Dendritic cell treated with granulocyte-macrophage colony-stimulating factor and Interleukin-4, amounts not matched to agents 40 ng/mL and 50 ng/mL, for 4 days (primary cell): Measurements from ENCODE around the gene CCDC102A.

Experiments
- H3K27ac Mint-ChIP-seq: one replicate; pipeline ENCODE4 v1.8.0; 2022; ENCODE audit warnings: mild to moderate bottlenecking, mixed read lengths
- H3K27me3 Mint-ChIP-seq: one replicate; pipeline ENCODE4 v1.8.0; 2022; ENCODE audit warnings: mild to moderate bottlenecking, mixed read lengths
- H3K36me3 Mint-ChIP-seq: one replicate; pipeline ENCODE4 v1.8.0; 2022; ENCODE audit warnings: low read depth, mixed read lengths
- H3K4me1 Mint-ChIP-seq: one replicate; pipeline ENCODE4 v1.8.0; 2022; ENCODE audit warnings: low read depth, mixed read lengths
- H3K4me3 Mint-ChIP-seq: one replicate; pipeline ENCODE4 v1.8.0; 2022; ENCODE audit warnings: mild to moderate bottlenecking, moderate library complexity, mixed read lengths
- H3K9me3 Mint-ChIP-seq: one replicate; pipeline ENCODE4 v1.8.0; 2022; ENCODE audit warnings: mixed read lengths
- intact Hi-C: fragments of 100-400 bp; cut with micrococcal nuclease; formaldehyde crosslinking; loops from one replicate; pipeline ENCODE4 v1.15.0; 2022

CCDC102A gene

GRCh38 chr16:57536306-57537193 is at the start of gene CCDC102A:
TSS of gene CCDC102A (minus strand) at chr16:57536571. CDS start at chr16:57529177, 7,394 bp downstream.
- H3K27ac Mint-ChIP-seq = peak within 1 kb of the TSS; percentile 63
- H3K27me3 Mint-ChIP-seq = peaks cover 85% of the 10 kb centered on the region
- peaks cover 64% of the 10 kb centered on the region for H3K4me1 Mint-ChIP-seq
- no peaks in the 10 kb centered on the region for H3K9me3 Mint-ChIP-seq
- intact Hi-C loops = no loop called here
- H3K36me3 Mint-ChIP-seq = no peaks in the 10 kb centered on the region
- H3K4me3 Mint-ChIP-seq = peak within 1 kb of the TSS; percentile 61

- peaks cover 55% of the 10 kb centered on the region for H3K27me3 Mint-ChIP-seq
- H3K4me3 Mint-ChIP-seq = no peak overlapping the region
- no peaks in the 10 kb centered on the region for H3K9me3 Mint-ChIP-seq
- H3K36me3 Mint-ChIP-seq = no peaks in the 10 kb centered on the region
- peaks cover under 1% of the 10 kb centered on the region for H3K4me1 Mint-ChIP-seq
- H3K27ac Mint-ChIP-seq = no peak overlapping the region
- intact Hi-C loops = no loop called here
Measured at GRCh38 chr16:57585051-57585687, 48.8 kb upstream of the CCDC102A start.

DNA sequence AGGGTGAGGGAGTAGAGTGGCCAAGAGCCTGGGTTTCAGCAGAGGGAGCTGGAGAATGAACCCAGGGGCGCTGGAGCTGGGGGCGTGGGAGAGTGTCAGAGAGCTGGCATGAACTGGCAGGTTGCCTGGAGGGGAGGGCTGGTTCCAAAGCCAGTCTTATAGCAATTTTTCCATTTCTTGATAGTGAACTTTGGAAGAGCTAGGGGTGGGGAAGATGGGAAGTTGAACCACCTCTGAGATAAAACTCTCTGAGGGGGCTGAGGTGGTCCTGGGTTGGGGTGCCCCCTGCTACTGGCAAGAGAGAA is 42.9 kb upstream of the CCDC102A start:
- Mint-ChIP-seq H3K27ac (no peak overlapping the region), H3K9me3 (no peaks in the 10 kb centered on the region), H3K4me1 (peaks cover 16% of the 10 kb centered on the region), H3K27me3 (peaks cover 84% of the 10 kb centered on the region), H3K36me3 (no peaks in the 10 kb centered on the region), H3K4me3 (no peak overlapping the region)
- intact Hi-C loops = loop anchor here (5.0 kb wide), 1 partner anchor 68 kb away; no protein-coding TSS in a partner anchor

DNA sequence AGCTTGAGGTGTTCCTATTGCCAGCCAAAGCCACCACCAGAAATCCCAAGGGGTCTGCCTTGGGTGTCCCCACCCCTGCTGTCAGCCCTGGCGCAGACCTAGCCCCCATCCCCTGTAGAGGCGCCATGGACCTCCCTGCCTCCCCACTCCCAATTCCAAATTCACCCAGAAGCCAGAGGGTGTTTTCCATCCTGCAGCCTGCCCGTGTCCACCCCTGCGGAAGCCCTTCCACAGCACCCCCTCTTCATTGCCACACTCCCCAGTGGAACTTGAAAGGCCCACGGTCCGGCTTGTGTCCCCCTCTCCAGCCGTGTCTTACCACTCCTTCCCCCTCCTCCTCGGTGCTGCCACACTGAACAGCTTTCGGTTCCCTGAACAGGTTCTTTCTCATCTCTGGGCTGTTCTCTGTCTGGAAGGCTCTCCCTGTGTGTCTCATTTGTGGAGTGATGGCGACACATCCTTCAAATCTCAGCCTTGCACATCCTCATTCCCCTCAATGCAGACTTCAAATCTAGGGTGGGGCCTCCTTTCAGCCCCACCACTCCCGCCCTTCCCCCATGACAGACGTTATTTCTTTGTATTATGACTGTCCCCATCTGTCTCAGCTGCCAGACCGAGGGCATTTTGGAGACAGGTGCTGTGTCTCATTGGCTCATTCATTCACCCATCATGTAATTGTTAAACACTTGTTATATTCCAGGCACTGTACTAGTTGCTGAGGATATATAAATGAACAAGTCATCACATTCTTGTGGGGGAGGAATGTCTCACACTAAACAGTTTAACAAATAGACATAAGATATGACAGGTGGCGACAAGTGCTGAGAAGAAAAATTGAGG is 42.4 kb upstream of the CCDC102A start:
- Mint-ChIP-seq H3K9me3 (no peaks in the 10 kb centered on the region), H3K4me1 (peaks cover 16% of the 10 kb centered on the region), H3K27me3 (peaks cover 88% of the 10 kb centered on the region), H3K4me3 (no peak overlapping the region), H3K27ac (no peak overlapping the region), H3K36me3 (no peaks in the 10 kb centered on the region)
- intact Hi-C loops = loop anchor here (5.0 kb wide), 1 partner anchor 69 kb away; no protein-coding TSS in a partner anchor

- Mint-ChIP-seq H3K36me3 (no peaks in the 10 kb centered on the region), H3K4me3 (no peak overlapping the region), H3K9me3 (no peaks in the 10 kb centered on the region), H3K4me1 (peaks cover 16% of the 10 kb centered on the region), H3K27ac (no peak overlapping the region), H3K27me3 (peaks cover 88% of the 10 kb centered on the region)
- intact Hi-C loops = loop anchor here (2.0 to 5.0 kb wide), 2 partner anchors 70 to 143 kb away; no protein-coding TSS in a partner anchor
Measured at GRCh38 chr16:57577691-57578224, 41.4 kb upstream of the CCDC102A start.

GRCh38 chr16:57577214-57577613 is 40.8 kb upstream of the CCDC102A start:
- peaks cover 91% of the 10 kb centered on the region for H3K27me3 Mint-ChIP-seq
- no peak overlapping the region for H3K27ac Mint-ChIP-seq
- no peak overlapping the region for H3K4me3 Mint-ChIP-seq
- H3K4me1 Mint-ChIP-seq = peaks cover 16% of the 10 kb centered on the region
- intact Hi-C loops = loop anchor here (2.0 to 5.0 kb wide), 2 partner anchors 70 to 144 kb away; no protein-coding TSS in a partner anchor
- H3K36me3 Mint-ChIP-seq = no peaks in the 10 kb centered on the region
- H3K9me3 Mint-ChIP-seq = no peaks in the 10 kb centered on the region

- H3K27ac Mint-ChIP-seq = no peak overlapping the region
- peaks cover 89% of the 10 kb centered on the region for H3K27me3 Mint-ChIP-seq
- no peak overlapping the region for H3K4me3 Mint-ChIP-seq
- no peaks in the 10 kb centered on the region for H3K36me3 Mint-ChIP-seq
- no peaks in the 10 kb centered on the region for H3K9me3 Mint-ChIP-seq
- intact Hi-C loops = loop anchor here (2.0 to 5.0 kb wide), 2 partner anchors 71 to 144 kb away; no protein-coding TSS in a partner anchor
- peaks cover 16% of the 10 kb centered on the region for H3K4me1 Mint-ChIP-seq
Measured at GRCh38 chr16:57576429-57576870, 40.1 kb upstream of the CCDC102A start.

DNA sequence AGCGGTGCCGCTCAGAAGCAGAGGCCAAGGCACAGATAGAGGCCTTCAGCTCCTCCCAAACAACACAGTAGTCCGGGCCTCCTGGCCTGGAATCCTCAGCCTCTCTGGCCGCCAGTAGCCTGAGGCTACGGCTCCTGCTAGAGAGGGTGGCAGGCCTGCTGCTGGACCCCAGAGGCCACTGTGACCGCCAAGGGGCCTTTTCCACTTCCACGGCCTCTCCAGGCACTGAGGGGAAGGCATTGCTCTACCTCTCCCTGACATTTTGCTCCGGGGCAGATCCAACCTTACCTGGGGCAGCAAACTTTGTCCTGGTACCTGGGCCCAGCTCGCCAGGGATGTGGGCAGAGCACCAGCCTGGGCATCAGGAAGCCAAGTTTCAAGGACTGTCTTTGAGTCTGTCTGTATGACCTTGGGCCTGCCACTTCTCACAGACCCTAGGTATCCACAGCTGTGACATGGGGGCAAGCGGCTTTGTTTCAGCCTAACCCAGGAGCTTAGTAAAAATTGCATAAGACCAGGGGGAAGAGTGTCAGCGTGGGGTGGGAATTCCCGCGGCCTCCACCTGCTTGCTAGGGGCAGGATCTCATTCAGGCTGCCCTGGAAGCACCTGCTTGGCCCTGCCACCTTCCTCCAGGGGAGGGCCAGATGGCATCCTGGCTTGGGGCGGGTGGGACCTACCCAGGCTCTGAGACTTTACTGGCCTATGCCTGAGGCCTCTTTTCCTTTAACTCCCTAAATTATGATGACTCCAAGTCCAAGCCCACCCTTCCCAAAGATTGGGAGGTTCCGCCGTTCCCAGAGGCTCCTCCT is 39.3 kb upstream of the CCDC102A start:
- no peak overlapping the region for H3K4me3 Mint-ChIP-seq
- H3K9me3 Mint-ChIP-seq = no peaks in the 10 kb centered on the region
- H3K27me3 Mint-ChIP-seq = peaks cover 84% of the 10 kb centered on the region
- intact Hi-C loops = loop anchor here (2.0 to 5.0 kb wide), 2 partner anchors 72 to 145 kb away; no protein-coding TSS in a partner anchor
- peaks cover 16% of the 10 kb centered on the region for H3K4me1 Mint-ChIP-seq
- no peak overlapping the region for H3K27ac Mint-ChIP-seq
- H3K36me3 Mint-ChIP-seq = peaks cover under 1% of the 10 kb centered on the region

DNA sequence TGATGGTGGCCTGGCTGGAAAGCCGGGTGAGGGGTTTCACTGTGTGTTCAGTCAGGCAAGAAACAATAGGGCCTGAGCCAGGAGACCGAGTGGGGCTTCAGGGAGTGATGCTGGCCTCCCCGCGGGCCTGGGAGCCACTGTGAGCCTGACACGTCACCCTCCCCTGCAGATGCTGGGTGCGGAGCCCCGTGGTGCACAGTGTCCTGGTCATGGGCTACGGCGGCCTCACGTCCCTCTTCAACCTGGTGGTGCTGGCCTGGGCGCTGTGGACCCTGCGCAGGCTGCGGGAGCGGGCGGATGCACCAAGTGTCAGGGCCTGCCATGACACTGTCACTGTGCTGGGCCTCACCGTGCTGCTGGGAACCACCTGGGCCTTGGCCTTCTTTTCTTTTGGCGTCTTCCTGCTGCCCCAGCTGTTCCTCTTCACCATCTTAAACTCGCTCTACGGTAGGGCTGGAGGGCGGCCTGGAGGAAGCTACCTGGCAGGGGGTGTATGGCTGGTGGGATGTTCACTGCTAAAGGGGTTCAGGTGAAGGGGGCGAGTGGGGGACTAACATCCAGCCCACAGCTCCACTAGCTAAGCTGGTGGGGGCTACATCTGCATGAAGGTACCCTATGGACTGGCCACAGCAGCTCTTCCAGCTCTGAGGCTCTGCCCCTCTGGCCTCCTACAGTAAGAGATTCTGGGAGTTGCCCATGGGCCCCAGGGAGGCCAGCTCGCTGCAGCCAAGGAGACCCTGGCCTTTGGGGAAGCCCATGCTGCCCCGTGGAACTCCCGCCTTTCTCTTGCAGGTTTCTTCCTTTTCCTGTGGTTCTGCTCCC is 38.5 kb upstream of the CCDC102A start:
- Mint-ChIP-seq H3K4me3 (no peak overlapping the region), H3K27me3 (peaks cover 83% of the 10 kb centered on the region), H3K4me1 (peaks cover 16% of the 10 kb centered on the region), H3K9me3 (peaks cover 2% of the 10 kb centered on the region), H3K36me3 (peaks cover 9% of the 10 kb centered on the region), H3K27ac (no peak overlapping the region)
- intact Hi-C loops = loop anchor here (5.0 kb wide), 1 partner anchor 72 kb away; no protein-coding TSS in a partner anchor

- peaks cover 82% of the 10 kb centered on the region for H3K27me3 Mint-ChIP-seq
- H3K9me3 Mint-ChIP-seq = peaks cover 10% of the 10 kb centered on the region
- peaks cover 16% of the 10 kb centered on the region for H3K4me1 Mint-ChIP-seq
- H3K27ac Mint-ChIP-seq = no peak overlapping the region
- intact Hi-C loops = no loop called here
- H3K4me3 Mint-ChIP-seq = no peak overlapping the region
- H3K36me3 Mint-ChIP-seq = peaks cover 17% of the 10 kb centered on the region
Measured at GRCh38 chr16:57574086-57574485, 37.7 kb upstream of the CCDC102A start.

- H3K36me3 Mint-ChIP-seq = peaks cover 26% of the 10 kb centered on the region
- peaks cover 8% of the 10 kb centered on the region for H3K4me1 Mint-ChIP-seq
- H3K27ac Mint-ChIP-seq = no peak overlapping the region
- peaks cover 80% of the 10 kb centered on the region for H3K27me3 Mint-ChIP-seq
- intact Hi-C loops = no loop called here
- peaks cover 19% of the 10 kb centered on the region for H3K9me3 Mint-ChIP-seq
- H3K4me3 Mint-ChIP-seq = no peak overlapping the region
Measured at GRCh38 chr16:57572978-57573728, 36.8 kb upstream of the CCDC102A start.
